ENCODE results near the gene TBATA.

DNA sequence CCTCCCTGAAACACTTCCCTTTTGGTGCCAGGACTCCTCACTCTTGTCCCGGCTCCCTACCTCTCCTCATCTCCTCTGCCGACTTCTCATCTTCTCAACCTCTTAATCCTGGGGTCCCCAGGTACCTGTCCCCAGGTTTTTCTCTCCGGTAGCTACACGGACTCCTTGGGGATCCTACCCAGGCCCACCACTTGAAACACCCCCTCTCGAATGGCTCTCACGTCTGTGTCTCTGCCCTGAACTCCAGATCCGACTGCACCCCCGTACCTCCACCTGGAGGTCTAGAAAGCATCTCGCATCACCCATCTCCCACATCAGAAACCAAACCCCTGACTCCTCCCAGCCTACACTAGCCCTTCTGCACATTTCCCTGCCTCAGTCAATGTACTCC is 4.8 kb downstream of the TBATA start:
- TF ChIP-seq, protein P1, sequence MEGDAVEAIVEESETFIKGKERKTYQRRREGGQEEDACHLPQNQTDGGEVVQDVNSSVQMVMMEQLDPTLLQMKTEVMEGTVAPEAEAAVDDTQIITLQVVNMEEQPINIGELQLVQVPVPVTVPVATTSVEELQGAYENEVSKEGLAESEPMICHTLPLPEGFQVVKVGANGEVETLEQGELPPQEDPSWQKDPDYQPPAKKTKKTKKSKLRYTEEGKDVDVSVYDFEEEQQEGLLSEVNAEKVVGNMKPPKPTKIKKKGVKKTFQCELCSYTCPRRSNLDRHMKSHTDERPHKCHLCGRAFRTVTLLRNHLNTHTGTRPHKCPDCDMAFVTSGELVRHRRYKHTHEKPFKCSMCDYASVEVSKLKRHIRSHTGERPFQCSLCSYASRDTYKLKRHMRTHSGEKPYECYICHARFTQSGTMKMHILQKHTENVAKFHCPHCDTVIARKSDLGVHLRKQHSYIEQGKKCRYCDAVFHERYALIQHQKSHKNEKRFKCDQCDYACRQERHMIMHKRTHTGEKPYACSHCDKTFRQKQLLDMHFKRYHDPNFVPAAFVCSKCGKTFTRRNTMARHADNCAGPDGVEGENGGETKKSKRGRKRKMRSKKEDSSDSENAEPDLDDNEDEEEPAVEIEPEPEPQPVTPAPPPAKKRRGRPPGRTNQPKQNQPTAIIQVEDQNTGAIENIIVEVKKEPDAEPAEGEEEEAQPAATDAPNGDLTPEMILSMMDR (IDR thresholded peaks at IDR 0.05), result no peak
- no peak for TF ChIP-seq POLR2A (IDR thresholded peaks at IDR 0.05)

Data from uterus (tissue), 2 donors.